ENCODE results near the gene MAB21L2.
"Not testable (repeated sequence)": the region's sequence is repeated elsewhere in the genome, so short reads cannot be mapped to it uniquely, and the experiment has no call there.

MAB21L2 gene

GRCh38 chr4:150582146-150582872 is at the start of gene MAB21L2:
Gene MAB21L2 (plus strand): TSS chr4:150582151. CDS start chr4:150583030, 879 bp downstream.
- DNase-seq, result no peak

DNA sequence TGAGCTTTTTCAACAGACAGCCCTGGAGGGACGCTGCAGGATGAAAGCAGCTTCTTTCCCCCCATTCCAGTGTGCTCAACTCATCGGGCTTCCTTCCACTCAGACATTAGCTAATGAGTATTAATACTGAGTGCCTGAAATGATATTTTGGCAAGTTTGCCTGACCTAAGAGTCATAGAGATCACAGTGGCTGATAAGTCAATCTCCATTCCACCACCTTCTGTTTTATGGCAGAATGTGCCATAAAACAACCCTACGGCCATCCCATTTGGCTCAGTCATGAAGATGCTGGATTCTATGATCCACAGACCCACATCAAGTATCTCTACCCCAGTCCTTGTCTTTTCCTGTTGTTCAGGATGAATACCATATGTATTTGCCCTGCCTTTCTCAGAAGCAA is 48.3 kb upstream of the MAB21L2 start:
- DNase-seq, result no peak

DNA sequence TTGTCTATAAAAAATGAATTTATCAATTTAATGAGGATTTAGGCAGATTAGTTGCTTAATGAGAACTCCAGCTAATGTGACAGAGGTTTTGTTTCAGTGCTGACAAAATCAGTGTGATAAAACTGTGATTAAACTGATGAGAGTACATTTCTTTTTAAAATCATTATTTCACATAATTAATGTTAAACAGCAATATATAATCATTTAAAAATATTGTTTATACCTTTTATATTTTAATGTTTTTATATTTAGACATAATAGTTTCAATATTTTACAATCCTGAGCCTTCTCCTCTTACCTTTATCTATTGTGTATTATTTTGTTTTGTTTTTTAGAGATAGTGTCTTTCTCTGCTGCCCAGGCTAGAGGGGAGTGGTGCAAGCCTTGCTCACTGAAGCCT is 47.1 kb upstream of the MAB21L2 start:
- no peak for DNase-seq

GRCh38 chr4:150537911-150538310 is 44.0 kb upstream of the MAB21L2 start:
- DNase-seq, result not testable (repeated sequence)

DNA sequence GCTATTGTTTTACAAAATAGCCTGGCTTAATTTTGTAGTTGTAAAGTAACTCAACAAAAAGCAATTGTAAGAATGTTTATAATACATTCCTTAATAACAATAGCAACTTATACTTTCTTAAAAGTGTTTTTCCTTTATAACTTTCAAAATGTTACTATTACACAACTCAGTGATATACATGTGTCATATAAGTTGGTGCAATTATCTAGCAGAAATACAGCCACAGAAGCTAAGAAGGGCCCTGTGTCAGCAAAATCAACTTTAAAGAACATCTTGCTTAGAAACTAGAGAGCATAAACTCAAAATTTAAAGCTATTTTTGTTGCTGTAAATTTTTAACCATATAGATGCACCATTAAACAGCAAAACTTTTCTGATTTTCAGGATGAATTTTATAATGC is 41.4 kb upstream of the MAB21L2 start:
- DNase-seq, result no peak

DNA sequence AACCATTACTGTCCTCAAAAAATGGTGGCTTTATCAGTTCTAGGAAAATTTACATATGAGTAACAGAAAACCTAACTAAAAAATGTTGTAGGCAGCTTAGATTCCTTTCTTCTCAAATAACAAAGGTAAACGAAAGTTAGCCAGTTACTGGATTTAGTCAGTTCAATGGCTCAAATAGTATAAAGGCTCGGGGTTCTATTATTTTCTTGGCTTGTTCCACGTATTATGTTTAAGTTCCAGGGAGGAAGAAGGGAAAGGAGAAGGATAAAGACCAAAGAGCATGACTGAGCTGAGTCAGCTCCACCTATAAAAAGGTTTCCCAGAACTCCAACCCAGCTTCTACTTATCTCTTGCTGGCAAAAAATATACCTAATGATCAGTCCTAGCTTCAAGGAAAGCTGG is 41.0 kb upstream of the MAB21L2 start:
- no peak for DNase-seq

GRCh38 chr4:150541681-150542080 is 40.3 kb upstream of the MAB21L2 start:
- no peak for DNase-seq

DNA sequence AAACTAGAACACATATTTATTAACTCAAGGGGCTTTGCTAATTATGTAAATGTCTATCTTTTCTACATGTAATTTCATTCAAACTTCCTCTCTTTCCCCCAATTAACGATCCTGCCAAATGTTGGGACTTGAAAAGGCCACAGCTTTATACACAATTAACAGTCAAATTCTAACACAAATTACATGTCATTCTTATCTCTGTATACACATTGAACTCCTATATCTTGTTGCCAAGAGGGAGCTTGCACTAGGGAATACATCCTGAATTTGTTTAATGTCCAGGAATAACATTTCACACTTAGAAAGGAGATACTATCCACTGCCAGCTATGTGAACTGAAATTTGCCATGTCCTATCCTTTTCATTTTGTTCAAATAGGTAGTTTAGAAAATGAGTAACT is 38.9 kb upstream of the MAB21L2 start:
- no peak for DNase-seq

DNA sequence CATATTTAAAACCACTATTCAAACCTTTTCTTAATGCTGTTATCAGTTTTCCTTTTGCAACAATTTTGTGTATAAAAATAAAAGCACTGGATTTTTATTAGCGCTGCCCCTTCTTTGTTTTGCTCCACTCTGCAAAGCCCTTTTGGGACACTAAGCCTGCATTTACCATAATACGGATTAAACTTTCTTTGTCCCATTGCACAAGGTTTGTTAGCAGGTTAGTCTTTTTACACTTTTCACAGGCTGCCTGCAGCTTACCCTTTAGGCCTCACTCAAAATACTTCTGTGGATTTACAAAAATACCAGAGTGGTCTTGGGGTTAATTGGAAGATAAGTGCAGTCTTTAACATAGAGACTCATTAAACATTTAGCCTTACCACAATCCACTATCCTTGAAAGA is 35.7 kb upstream of the MAB21L2 start:
- no peak for DNase-seq

GRCh38 chr4:150547154-150547838 is 34.7 kb upstream of the MAB21L2 start:
- DNase-seq, result no peak

DNA sequence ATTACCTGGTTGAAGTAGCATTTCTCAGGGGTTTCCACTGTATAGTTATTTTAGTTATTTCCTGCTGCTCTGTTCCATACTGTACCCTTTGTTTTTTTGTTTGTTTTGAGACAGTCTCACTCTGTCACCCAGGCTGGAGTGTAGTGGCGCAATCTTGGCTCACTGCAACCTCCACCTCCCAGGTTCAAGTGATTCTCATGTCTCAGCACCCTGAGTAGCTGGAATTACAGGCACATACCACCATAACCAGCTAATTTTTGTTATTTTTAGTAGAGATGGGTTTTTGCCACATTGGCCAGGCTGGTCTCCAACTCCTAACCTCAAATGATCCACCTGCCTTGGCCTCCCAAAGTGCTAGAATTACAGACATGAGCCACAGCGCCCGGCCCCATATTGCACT is 24.1 kb upstream of the MAB21L2 start:
- not testable (repeated sequence) for DNase-seq

GRCh38 chr4:150561143-150561737 is 20.7 kb upstream of the MAB21L2 start:
- DNase-seq, result no peak

DNA sequence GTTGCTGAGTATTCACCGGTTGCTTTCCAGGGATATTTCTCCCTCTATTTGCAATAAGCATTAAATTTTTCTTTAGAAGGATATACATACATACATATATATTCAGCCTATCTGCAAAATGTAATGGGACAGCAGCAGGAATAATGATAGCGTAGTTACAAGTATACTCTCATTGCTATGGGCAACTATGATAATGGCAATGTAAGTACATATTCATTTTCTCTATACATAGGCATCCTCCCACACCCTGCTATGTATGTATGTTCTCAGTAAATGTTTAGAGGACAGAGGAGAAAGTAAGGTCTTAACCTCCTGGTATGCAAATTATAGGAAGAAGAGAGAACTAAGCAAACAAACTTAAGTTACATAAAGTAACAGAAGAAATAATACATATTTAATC is 19.7 kb upstream of the MAB21L2 start:
- no peak for DNase-seq

- DNase-seq, result no peak
Measured at GRCh38 chr4:150562751-150563150, 19.2 kb upstream of the MAB21L2 start.

- DNase-seq, result not testable (repeated sequence)
Measured at GRCh38 chr4:150564967-150565366, 17.0 kb upstream of the MAB21L2 start.

DNA sequence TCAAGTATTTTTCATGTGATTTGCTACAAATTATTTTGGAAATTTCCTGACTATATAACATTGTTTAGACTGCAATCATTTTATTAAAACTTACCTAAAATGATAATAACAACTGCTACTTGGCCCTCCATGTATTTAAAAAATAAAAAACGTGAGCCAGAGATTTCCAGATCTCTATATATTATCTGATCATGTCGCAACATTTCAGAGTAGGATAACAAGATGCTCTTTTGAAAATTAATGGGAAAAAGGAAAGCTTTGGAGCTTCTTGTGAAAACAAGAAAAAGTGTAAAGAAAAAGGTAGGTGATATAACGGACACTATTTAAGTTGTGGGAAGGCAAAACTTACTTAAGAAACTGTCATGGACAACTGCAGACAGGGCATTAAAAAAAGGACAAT is 14.9 kb upstream of the MAB21L2 start:
- DNase-seq, result no peak

GRCh38 chr4:150569384-150569987 is 12.5 kb upstream of the MAB21L2 start:
- DNase-seq, result no peak

DNA sequence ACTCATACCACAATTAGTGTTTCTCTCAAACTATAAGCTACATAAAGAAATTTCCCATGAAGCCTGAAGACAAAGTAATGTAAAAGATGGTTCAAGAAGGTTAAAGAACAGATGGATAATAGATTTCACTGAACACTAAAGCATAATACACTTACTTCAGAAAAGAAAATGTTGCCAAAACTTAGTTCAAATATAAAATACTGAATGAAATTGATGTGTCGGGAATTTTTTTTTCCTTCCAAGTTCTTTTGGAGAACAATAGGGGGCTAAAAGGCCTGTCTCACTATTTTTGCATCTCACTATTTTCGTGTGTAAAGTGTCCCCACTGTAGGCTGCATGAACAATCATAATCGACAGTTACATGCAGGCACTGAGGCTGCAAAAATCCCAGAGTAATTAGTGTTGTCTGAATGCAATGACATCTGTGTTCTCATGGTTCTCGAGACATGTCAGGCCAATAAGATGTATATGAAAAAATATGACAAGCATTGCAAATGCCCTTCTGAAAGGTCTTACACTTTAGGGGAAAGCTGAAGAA is 11.9 kb upstream of the MAB21L2 start:
- DNase-seq, result peak; percentile 14

GRCh38 chr4:150570862-150571261 is 11.1 kb upstream of the MAB21L2 start:
- no peak for DNase-seq

GRCh38 chr4:150572704-150573504 is 9.0 kb upstream of the MAB21L2 start:
- no peak for DNase-seq

DNA sequence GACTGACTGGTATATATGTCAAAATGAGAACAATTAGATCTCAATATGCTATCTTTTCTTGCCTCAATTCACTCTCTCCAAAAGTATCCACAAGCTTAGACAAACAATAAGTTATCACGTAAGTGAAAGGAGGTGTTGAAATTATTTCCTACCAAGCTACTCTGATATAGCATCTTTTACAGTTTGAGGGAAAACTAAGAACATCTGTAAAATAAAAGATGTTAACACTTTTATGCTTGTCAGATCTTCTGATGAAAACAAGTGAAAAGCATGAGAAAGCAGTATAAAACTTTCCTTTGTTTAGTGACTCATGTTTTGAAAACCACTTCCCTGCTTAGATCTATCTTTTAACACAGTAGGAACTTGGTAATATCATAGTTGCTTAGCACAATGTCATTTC is 8.4 kb upstream of the MAB21L2 start:
- no peak for DNase-seq

DNA sequence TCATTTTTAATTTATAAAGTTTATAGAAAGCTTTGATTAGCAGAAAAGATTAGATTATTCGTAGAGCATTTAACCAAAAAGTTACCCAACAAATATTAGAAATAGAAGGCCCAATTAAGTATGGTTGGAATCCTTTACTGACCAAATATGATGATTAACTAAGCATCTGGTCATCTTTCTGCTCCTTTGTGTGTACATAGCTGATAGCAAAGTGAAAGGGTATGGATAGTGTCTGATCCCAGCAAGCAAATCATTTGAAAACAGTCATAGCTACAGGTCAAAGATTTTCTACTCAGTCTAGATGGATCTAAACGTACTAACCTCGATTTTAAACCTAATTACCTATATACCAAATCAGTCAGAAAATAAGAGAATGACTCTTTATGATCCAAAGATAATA is 7.3 kb upstream of the MAB21L2 start:
- DNase-seq, result no peak

- DNase-seq, result no peak
Measured at GRCh38 chr4:150577796-150578195, 4.2 kb upstream of the MAB21L2 start.

Measured in NCI-H2171 treated with DMSO at 0.1 percent for 48 hours (cell line).